A673 (cell line): ENCODE data around the gene GPHN. TPM values are rescaled to one million over a fixed set of nuclear protein-coding genes. Genes with fewer than 3 reads are reported as not detected.

Experiments used
- BruUV-seq: library from RNA; stranded (reverse); fragments of 400-500 nt; replicated peaks from 2 replicates; lab custom pipeline; 2021; lab: Mats Ljungman, UMichigan
- CTCF ChIA-PET: fragments of 300-600 bp; sonication (Branson Sonifier 250); formaldehyde crosslinking; loops from one replicate; lab custom pipeline; 2022; ENCODE audit warnings: antibody characterized with exemption; lab: Charles Lee
- POLR2A ChIA-PET: fragments of 300-600 bp; sonication (Branson Sonifier 250); formaldehyde crosslinking; loops from one replicate; lab custom pipeline; 2022; ENCODE audit warnings: antibody characterized with exemption; ENCODE audit not compliant: low non-redundant PET; lab: Charles Lee
- DNase-seq: peaks from one replicate; pipeline ENCODE4 v3.0.0-alpha.2; 2015; ENCODE audit warnings: low spot score
- H3K27ac ChIP-seq: fragments of 200-600 bp; sonication (generic); 2 replicates; pipeline ENCODE4 v1.5.1; 2016; ENCODE audit warnings: mixed run types, low read depth, mild to moderate bottlenecking, mixed read lengths, antibody characterized with exemption, low read length; ENCODE audit not compliant: poor library complexity, severe bottlenecking
- H3K27me3 ChIP-seq: fragments of 200-600 bp; sonication (generic); replicated peaks from 2 replicates; pipeline ENCODE4 v1.6.1; 2017; ENCODE audit warnings: mixed run types, low read depth, mild to moderate bottlenecking, mixed read lengths, antibody characterized with exemption, low read length; ENCODE audit not compliant: insufficient read depth, poor library complexity
- H3K36me3 ChIP-seq: fragments of 200-600 bp; sonication (generic); 2 replicates; pipeline ENCODE4 v1.6.1; 2016; ENCODE audit warnings: mixed run types, mild to moderate bottlenecking, mixed read lengths, antibody characterized with exemption, low read length; ENCODE audit not compliant: insufficient read depth, poor library complexity, severe bottlenecking
- H3K4me1 ChIP-seq: fragments of 200-600 bp; sonication (generic); 2 replicates; pipeline ENCODE4 v1.6.1; 2017; ENCODE audit warnings: mixed run types, mild to moderate bottlenecking, mixed read lengths, antibody characterized with exemption, low read length; ENCODE audit not compliant: insufficient read depth, poor library complexity, severe bottlenecking
- H3K4me3 ChIP-seq: fragments of 200-600 bp; sonication (generic); 2 replicates; pipeline ENCODE4 v1.5.1; 2016; ENCODE audit warnings: low read depth, mixed run types, mild to moderate bottlenecking, mixed read lengths, low read length; ENCODE audit not compliant: poor library complexity, severe bottlenecking
- H3K9me3 ChIP-seq: fragments of 200-600 bp; sonication (generic); 2 replicates; pipeline ENCODE4 v1.6.1; 2016; ENCODE audit warnings: mixed run types, low read depth, mild to moderate bottlenecking, mixed read lengths, antibody characterized with exemption, low read length; ENCODE audit not compliant: poor library complexity, severe bottlenecking
- CTCF ChIP-seq: fragments of 300-800, 200-600 bp; sonication (generic); conservative IDR thresholded peaks from 2 replicates; pipeline ENCODE4 v1.5.1; 2017; ENCODE audit warnings: low read depth, mild to moderate bottlenecking, antibody characterized with exemption, low read length, moderate library complexity, mixed read lengths
- EZH2 ChIP-seq: fragments of 200-600 bp; sonication (generic); IDR thresholded peaks from 2 replicates; pipeline ENCODE4 v1.6.1; 2017; ENCODE audit warnings: borderline replicate concordance, low read depth, mild to moderate bottlenecking, mixed read lengths, antibody characterized with exemption, low read length; ENCODE audit not compliant: poor library complexity, severe bottlenecking
- intact Hi-C: fragments of 100-400 bp; cut with micrococcal nuclease; formaldehyde crosslinking; loops from one replicate; pipeline ENCODE4 v1.10.0; 2022; ENCODE audit not compliant: unreplicated experiment
- total RNA-seq: library from RNA; stranded (reverse); gene quantifications from 2 replicates; pipeline ENCODE4 v1.2.3, GENCODE V29; 2021

Gene GPHN
- total RNA-seq, 1 experiment from 2014 or later: 30.3 TPM

DNA sequence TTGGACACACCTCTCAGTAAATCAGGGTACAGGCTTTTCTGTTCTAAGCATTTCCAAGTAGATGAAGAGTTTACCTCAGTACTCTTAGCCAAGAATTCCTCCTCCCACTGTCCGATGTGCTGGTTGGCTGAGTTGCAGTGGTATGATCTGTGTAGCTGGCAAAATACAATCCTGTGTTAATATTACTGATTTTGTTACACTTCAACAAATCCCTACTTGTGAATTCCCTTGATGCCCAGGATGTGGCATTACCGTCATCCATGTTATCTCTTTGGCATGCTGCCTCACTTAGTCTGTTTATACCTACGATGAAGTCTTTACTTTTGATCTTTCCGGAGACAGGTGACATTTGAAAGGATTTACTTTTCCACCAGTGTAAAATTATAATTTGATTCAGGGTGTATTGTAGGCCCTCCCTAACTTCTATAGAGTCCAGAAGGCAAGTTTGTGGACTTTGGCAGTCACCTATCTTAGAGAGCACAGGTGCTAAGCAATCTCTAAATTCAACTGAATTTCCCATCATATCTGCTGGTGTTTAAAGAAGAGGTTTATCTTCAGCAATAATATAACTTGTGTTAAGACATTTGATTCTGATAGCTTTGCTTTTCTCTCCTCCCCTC, 11.6 kb upstream of the GPHN start:
- BruUV-seq: no TSS peak
- POLR2A ChIA-PET: no interaction called here
- CTCF ChIA-PET: interaction anchor here (0.6 kb wide), 1 partner anchor 33 kb away, joined by 4 read pairs; no protein-coding TSS in a partner anchor

GRCh38 chr14:66496911-66497310, 11.0 kb upstream of the GPHN start:
- Histone ChIP-seq H3K27me3 (no peaks in the 10 kb centered on the region), H3K36me3 (no peaks in the 10 kb centered on the region), H3K27ac (no peak overlapping the region), H3K4me3 (no peak overlapping the region), H3K4me1 (peaks cover 9% of the 10 kb centered on the region), H3K9me3 (no peaks in the 10 kb centered on the region)
- TF ChIP-seq EZH2: no peak
- no peak for TF ChIP-seq CTCF
- ChIA-PET POLR2A (no interaction called here), CTCF (no interaction called here)
- no TSS peak for BruUV-seq
- DNase-seq: no peak
- intact Hi-C loops: loop anchor here (5.0 kb wide), 1 partner anchor 165 kb away; no protein-coding TSS in a partner anchor

More for the DNA sequence above, 11.6 kb upstream of the GPHN start:
- Histone ChIP-seq H3K27me3 (no peaks in the 10 kb centered on the region), H3K36me3 (no peaks in the 10 kb centered on the region), H3K27ac (no peak overlapping the region), H3K4me1 (peaks cover 9% of the 10 kb centered on the region), H3K9me3 (no peaks in the 10 kb centered on the region), H3K4me3 (no peak overlapping the region)
- intact Hi-C loops: loop anchor here (5.0 kb wide), 1 partner anchor 166 kb away; no protein-coding TSS in a partner anchor
- TF ChIP-seq CTCF: no peak
- TF ChIP-seq EZH2: no peak
- DNase-seq: no peak

DNA sequence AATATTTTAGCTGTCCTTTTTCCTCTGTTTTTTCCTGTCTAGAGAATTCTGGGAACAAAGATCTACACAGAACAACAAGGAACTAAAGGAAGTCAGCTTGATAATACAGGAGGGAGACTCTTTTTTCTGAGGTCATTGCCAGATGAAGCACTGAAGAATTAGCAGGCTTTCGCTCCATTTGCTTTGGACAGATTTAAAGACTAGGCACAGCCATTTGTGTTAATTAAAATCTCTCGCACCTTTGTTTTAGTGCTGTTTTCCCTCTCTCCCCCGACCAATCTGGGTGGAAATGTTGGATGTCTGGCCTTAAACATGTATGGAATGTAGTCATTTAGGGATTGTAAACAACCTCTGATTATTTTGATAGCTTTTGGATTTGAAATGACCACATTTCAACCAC, 9.6 kb upstream of the GPHN start:
- Histone ChIP-seq H3K4me3 (no peak overlapping the region), H3K9me3 (no peaks in the 10 kb centered on the region), H3K27ac (no peak overlapping the region), H3K27me3 (no peaks in the 10 kb centered on the region), H3K4me1 (peaks cover 9% of the 10 kb centered on the region), H3K36me3 (no peaks in the 10 kb centered on the region)
- DNase-seq: no peak
- ChIA-PET CTCF (no interaction called here), POLR2A (no interaction called here)
- no TSS peak for BruUV-seq
- TF ChIP-seq EZH2: no peak
- TF ChIP-seq CTCF: no peak
- intact Hi-C loops: loop anchor here (5.0 kb wide), 1 partner anchor 164 kb away; no protein-coding TSS in a partner anchor
